Sciatic nerve (tissue), 2 donors: ENCODE data around the gene ZC3H15. TPM values are rescaled to one million over a fixed set of nuclear protein-coding genes. Genes with fewer than 3 reads are reported as not detected.
"Not testable (repeated sequence)": the region's sequence is repeated elsewhere in the genome, so short reads cannot be mapped to it uniquely, and the experiment has no call there.

Experiments used
- ATAC-seq: fragments of 200-7000 bp; cut with Tn5 transposase; one replicate; pipeline ENCODE4 v1.9.1; 2020; ENCODE audit warnings: mild to moderate bottlenecking, moderate library complexity
- DNase-seq: peaks from one replicate; pipeline ENCODE4 v3.0.0-alpha.2; 2020; ENCODE audit warnings: low spot score
- intact Hi-C: fragments of 100-400 bp; cut with DNase I; formaldehyde crosslinking; loops from one replicate; pipeline ENCODE4 v1.14.2; 2022
- total RNA-seq: library from RNA; stranded (reverse); fragmentation: NEBNext Ultra II Directional; extraction: Animal tissue kit (Norgen Biotek cat#: 25700); gene quantifications from one replicate; pipeline ENCODE4 v1.2.1, GENCODE V29; 2021
- donor health status: DM: no; HTN: no; CAD: no.
- donor health status: DM: no; HTN: no; CAD: no.

The ZC3H15 gene
- 53.5 TPM for total RNA-seq

DNA sequence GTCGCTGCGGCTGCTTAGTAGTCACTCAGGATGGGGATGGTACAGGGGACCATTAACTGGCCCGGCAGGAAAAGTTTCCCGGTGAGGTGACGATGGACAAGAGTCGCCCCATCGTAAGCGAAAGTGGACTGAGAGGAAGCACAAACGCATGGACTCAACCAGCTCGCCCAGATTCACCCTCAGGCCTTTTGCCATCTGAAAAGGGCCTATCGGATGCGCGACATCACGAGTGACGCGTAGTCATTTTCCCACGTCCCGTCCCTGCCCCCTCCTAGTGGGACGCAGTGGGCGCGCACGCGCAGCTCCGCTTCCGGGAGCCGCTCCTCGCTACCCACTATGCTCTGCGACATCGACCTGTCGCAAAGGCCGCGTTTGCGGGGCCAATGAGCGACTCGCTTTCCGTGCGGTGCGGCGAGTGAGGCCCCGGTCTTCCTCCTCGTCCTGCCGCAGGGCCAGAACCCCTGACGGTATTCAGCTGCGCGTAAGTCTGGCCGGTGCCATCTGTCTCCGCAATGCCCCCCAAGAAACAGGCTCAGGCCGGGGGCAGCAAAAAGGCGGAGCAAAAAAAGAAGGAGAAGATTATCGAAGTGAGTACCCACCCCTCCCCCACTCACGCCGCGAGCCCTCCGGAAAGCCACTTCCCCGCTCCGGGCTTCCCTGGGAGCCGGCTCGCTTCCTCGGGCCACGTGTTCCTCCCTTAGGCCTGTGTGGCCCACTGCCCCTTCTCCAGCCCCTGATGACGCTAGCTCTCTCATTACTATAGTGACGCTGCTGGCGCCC, at the start of gene ZC3H15:
Gene ZC3H15, plus strand, starts transcription at position 390 of the 780 bp plus-strand sequence. Its CDS starts 123 bp downstream, at position 513.
- intact Hi-C loops = no loop called here
- DNase-seq (peak; percentile 98), ATAC-seq (peak; percentile 100)

DNA sequence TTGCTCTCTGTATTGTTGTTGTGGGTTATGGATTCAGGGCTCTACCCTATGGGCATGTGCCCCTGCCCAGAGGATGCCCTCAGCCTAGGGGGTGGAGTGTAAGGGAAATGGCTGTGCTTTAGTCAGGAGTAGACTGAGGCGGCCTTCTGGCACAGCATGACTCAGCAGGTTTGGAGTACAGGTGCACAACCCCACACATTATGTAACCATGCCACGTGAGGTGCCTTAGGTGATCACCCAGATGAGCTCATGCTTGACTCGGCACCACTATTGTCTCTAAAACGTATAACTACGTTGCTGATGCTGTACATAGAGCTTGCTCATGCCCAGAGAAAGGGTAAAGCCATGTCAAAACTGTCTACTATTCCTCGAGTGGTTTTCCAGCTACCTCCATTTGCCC, 48.3 kb upstream of the ZC3H15 start:
- ATAC-seq (no peak), DNase-seq (no peak)
- intact Hi-C loops = no loop called here

DNA sequence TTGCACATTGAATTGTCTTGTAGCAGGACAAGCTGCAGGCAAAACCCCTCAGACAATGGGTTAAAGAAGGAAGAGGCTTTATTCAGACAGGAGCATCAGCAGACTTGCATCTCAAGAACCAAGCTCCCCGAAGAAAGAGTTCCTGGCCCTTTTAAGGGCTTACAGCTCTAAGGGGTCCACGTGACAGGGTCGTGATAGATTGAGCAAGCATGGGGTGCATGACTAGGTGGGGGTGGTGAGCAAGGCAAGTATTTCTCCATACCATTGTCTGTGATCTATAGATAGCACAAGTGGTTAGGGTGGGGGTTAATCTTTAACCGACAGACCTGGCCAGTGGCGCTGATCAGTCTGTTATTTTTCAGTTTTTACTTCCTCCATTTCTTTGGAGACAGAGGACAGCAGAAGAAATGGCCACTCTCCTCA, 46.4 kb upstream of the ZC3H15 start:
- intact Hi-C loops, ATAC-seq, DNase-seq: not testable (repeated sequence)

DNA sequence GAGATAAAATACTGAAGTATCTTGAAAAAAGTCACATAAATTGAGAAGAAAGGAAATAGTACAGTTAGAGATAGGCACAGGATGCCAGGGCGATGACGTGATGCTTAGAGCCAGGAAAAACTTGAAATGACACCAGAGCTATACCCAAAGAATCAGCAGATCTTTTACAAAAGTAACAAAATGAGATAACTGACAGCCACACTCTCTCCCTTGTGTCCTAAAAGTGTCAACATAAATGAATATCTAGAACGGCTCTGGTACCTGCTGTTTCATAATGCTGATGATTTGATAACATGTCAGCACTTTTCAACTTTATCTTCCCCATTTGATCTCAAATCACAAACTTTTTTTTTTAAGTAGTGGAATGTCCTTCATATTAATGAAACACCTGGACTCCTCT, 45.6 kb upstream of the ZC3H15 start:
- DNase-seq = no peak
- intact Hi-C loops = no loop called here
- ATAC-seq = no peak

DNA sequence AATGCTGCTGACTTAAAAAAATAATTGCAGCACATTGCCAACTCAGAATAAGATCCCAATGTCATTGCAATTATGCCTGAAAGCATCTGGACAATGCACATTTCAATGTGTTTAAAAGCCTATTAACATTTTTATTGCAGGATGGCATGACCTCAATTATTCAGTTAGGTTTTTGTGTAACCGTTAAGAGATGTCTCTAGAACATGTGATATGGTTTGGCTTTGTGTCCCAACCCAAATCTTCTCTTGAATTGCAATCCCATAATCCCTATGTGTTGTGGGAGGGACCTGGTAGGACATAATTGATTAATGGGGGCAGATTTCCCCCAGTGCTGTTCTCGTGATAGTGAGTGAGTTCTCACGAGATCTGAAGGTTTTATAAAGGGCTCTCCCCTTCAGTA, 43.2 kb upstream of the ZC3H15 start:
- ATAC-seq = no peak
- no peak for DNase-seq
- intact Hi-C loops = no loop called here

DNA sequence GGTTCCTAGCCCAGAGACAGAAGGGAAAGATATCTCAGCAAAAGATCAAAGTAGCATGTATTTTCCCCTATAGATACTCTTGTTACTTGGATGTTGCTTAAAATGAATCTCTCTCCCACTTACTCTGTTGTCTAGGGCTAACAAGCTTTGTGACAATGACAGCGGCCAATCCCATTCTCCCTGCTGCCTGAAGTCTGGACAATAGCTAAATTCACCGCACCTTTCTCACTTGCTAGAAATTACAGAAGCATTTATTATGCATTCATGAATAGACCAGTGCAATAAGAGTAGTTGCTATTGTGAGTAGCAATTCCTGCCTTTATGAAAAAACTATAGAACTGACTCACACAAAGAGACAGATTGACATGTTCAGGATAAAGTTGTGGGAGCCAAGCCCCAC, 42.2 kb upstream of the ZC3H15 start:
- intact Hi-C loops = no loop called here
- no peak for ATAC-seq
- DNase-seq = no peak

DNA sequence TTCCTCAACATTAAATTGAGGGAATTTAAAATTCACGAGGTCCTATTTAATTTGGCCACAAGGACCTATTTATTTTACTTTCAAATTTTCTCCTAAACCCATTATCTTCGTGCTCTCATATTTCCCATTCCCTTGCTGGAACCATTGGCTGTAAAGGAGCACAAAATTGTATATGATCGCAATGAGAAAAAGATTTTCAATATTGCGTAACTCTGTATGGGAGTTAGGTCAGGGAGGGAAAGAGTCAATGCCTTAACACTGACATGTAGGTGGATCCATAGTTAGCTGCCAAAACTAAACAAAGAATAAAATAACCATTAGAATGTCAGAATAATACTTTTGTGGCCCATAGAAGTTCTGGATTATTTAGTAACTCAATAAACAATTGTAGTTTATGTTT, 40.6 kb upstream of the ZC3H15 start:
- DNase-seq = no peak
- ATAC-seq = no peak
- intact Hi-C loops = no loop called here

DNA sequence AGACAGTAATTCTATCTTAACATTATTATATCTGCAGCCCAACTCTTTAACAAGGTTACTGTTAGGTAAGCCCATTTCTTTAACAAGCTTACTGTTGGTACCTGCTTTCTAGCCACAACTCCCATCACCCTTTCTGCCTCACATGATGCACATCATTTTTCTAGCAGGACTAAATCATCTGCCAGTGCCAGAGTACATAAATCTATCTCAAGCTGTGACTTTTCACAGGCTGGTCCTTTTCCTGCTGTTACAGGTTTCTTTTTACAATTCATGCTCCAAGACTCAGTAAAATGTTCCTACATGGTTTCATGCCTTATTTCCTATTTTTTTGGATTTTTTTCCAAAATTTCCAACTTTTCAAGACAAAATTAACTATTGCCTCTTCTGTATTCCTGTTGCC, 30.4 kb upstream of the ZC3H15 start:
- no peak for ATAC-seq
- intact Hi-C loops = no loop called here
- no peak for DNase-seq

DNA sequence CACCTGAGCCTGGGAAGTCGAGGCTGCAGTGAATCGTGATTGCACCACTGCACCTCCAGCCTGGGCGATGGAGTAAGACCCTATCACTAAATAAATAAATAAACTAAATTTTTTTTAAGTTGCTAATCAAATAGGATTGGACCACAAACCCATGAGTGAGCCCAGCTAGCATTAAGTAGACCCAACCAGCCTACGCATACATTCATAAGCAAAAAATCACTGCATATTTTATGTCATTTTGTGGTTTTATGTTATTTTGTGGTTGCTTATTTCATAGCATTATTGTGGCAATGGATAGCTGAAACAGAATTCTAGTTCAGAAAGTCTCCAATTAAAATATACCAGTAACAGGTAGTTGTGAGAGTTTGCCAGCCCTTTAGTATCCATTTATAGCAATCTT, 29.1 kb upstream of the ZC3H15 start:
- no peak for DNase-seq
- no peak for ATAC-seq
- intact Hi-C loops = no loop called here

DNA sequence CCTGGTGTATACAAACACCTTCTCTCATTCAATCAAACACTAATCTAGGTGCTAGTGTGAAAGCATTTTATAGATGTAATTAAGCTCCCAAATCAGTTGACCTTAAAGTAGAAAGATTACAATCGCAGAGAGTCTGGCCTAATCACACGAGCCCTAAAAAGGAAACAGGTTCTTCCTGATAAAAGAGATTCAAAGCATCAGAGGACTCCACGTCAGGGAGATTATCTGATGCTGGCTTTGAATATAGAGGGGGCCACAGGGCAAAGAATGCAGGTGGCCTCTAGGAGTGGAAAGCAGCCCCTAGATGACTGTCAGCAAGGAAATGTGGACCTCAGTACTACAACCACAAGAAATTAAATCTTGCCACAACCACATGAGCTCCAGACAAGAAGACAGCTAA, 28.2 kb upstream of the ZC3H15 start:
- DNase-seq = no peak
- ATAC-seq = no peak
- intact Hi-C loops = no loop called here

DNA sequence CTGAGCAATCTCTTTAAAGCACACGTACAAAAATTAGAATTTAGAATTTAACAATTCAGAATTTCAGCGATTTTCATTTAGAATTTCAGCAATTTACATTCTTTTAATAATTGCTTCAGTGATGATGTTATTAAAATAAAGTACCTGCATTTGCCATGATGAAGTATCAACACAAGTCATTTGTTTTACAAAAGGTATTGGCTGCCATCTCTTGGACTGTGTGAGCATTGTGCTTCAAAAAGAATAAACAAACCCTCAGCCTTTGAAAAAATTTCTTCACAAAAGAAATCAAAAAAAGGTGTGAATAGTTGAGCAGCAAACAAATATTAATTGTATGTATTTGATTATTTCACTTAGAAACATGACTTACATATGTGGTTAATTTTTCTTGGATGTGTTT, 27.1 kb upstream of the ZC3H15 start:
- DNase-seq (no peak), ATAC-seq (no peak)
- intact Hi-C loops = no loop called here

DNA sequence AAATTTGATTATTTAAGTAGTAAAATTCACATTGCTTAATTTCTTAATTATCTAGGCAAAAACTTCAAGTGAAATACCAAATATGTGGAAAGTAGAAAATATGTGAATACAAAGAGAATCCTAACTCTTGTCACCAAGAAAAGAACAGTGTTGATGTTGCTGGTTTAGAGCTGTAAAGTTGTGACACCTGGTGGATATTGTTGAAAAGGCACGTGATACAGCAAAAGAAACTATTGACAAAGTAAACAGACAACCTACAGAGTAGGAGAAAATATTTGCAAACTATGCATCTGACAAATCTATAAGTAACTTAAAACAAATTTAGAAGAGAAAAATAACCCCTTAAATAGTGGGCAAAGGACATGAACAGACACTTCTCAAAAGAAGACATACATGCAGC, 25.6 kb upstream of the ZC3H15 start:
- no peak for ATAC-seq
- intact Hi-C loops = no loop called here
- no peak for DNase-seq

DNA sequence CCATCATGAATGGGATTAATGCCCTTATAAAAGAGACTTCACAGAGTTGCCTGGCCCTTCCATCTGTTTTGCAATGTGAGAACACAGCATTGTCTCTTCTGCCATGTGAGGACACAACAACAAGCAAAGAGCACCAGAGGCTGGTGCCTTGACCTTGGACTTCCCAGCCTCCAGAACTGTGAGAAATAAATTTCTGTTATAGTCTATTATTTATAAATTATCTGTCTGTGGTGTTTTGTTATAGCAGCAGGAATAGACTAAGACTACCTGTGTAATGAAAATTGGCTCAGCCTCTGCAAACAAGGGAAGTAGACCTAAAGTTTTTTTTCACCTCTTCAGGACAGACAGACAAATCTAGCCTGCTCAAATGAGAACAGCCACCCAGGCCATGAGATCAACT, 19.3 kb upstream of the ZC3H15 start:
- no peak for ATAC-seq
- intact Hi-C loops = no loop called here
- DNase-seq = no peak

DNA sequence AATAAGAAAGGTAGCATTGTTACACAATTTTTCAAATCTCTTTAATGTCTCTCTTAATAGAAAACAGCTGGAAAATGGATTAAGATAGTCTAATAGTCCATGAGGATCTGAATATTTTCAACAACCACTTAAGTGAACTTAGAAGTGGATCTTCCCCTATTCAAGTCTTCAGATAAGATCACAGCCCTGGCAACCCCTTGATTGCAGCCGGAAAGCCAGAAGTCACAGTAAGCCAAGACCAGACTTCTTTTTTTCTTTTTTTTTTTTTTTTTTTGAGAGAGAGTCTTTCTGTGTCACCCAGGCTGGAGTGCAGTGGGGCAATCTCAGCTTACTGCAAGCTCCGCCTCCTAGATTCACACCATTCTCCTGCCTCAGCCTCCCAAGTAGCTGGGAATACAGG, 18.6 kb upstream of the ZC3H15 start:
- intact Hi-C loops = no loop called here
- DNase-seq (no peak), ATAC-seq (no peak)

DNA sequence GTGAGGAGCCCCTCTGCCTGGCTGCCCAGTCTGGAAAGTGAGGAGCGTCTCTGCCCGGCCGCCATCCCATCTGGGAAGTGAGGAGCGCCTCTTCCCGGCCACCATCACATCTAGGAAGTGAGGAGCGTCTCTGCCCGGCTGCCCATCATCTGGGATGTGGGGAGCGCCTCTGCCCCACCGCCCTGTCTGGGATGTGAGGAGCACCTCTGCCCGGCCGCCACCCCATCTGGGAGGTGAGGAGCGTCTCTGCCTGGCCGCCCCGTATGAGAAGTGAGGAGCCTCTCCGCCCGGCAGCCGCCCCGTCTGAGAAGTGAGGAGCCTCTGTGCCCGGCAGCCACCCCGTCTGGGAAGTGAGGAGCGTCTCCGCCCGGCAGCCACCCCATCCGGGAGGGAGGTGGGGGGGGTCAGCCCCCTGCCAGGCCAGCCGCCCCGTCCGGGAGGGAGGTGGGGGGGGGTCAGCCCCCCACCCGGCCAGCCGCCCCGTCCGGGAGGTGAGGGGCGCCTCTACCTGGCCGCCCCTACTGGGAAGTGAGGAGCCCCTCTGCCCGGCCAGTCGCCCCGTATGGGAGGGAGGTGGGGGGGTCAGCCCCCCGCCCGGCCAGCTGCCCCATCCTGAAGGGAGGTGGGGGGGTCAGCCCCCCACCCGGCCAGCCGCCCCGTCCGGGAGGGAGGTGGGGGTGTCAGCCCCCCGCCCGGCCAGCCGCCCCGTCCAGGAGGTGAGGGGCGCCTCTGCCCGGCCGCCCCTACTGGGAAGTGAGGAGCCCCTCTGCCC, 13.2 kb upstream of the ZC3H15 start:
- intact Hi-C loops, ATAC-seq: not testable (repeated sequence)

DNA sequence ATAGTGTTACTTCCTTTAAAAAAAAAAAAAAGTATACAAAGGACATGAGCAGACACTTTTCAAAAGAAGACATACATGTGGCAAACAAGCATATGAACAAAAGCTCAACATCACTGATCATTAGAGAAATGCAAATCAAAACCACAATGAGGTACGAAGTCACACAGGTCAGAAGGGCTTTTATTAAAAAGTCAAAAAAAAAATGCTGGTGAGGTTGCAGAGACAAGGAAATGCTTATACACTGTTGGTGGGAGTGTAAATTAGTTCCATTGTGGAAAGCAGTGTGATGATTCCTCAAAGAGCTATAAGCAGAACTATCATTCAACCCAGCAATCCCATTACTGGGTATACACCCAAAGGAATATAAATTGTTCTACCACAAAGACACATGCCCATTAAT, 11.8 kb upstream of the ZC3H15 start:
- intact Hi-C loops, ATAC-seq, DNase-seq: not testable (repeated sequence)

More for the DNA sequence above, 13.2 kb upstream of the ZC3H15 start:
- not testable (repeated sequence) for DNase-seq

DNA sequence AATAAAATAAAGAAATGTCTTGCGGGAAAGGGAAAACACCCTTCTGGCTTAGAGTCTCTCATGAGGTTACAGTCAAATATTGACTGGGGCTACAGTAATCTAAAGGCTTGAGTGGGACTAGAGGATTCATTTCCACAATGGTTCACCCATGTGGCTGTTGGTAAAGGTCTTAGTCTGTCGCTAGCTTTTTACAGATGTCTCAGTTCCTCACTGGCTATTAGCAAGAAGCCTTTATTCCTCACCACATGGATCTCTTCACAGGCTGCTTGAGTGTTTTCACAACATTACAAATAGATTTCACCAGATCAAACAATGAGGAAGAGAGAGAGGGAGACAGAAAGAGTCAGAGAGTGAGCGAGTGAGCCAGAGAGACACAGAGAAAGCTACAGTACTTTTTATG, 8.3 kb upstream of the ZC3H15 start:
- DNase-seq (no peak), ATAC-seq (no peak)
- intact Hi-C loops = no loop called here

DNA sequence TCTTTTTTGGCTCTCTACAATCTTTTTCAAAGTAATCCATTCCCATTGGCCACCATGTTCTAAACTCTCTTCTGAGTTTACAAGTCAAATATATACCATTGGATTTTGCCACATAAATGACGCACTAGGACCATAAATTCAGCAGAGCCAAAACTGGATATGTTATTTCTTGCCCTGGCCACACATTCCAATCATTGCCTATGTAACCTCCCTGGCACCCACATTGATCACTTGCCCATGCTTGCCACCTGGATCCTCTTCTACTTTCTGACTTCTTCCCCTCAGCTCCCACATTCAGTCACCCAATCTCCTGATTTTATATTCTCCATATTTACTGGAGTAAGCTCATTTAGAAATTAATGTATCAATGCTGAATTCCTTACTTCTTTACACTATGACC, 5.1 kb upstream of the ZC3H15 start:
- intact Hi-C loops = no loop called here

DNA sequence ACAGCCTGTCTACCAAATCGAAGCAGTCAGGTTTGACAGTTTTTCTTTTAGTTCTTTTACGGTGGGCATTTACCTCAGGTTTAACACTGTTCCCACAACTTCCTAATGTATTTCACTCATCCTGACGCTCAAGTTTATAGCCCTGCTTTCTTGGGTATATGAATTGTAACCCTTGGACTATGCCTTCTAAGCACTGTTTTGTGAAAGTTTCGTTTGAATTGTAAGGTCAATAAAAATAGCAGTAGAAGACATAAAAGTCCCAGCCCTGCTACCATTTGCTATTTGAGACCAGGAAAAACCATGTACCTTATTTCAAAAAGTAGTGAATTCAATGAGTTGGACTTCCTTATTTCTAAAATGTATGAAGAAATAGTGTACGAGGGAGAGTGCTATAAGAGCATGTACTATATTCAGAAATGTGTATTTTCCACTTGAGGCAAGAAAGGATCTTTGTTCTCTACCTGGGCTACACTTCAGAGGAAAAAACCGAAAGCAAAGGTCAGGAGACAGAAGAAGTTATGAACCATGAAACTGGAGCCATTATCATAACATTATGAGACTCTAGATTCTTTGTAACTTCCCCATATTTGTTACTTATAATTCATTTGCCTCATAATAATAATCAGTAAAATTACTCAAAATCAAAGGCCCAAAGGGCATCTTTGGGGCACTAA, 1.9 kb upstream of the ZC3H15 start:
- no peak for DNase-seq
- no peak for ATAC-seq
- intact Hi-C loops = no loop called here

More for the DNA sequence above, 5.1 kb upstream of the ZC3H15 start:
- no peak for DNase-seq
- ATAC-seq = no peak

DNA sequence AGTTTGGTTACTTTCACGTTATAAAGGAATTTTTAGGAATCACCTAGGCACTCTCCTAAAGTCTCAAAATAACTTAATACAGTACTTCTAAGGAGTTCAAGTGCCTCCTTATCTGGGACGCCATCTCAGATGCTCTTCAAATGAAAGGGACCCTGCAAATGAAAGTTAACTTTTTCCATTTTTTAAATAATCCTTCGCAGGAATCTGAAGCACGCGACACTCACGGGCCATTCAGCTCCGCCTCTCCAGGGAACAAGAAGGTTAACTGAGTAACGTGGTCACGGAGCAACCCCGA, 537 bp upstream of the ZC3H15 start:
- DNase-seq (no peak), ATAC-seq (no peak)
- intact Hi-C loops = no loop called here
